Activated naive CD8-positive, alpha-beta T cell treated with anti-CD3 and anti-CD28 coated beads for 36 hours (primary cell): ENCODE data around the gene DYSF. TPM values are rescaled to one million over a fixed set of nuclear protein-coding genes. Genes with fewer than 3 reads are reported as not detected.

ENCODE experiments used
- DNase-seq: peaks from one replicate; pipeline ENCODE4 v3.0.0; 2021
- H3K27ac Mint-ChIP-seq: one replicate; pipeline ENCODE4 v1.8.0; 2022; ENCODE audit warnings: mild to moderate bottlenecking, moderate library complexity, mixed read lengths
- H3K27me3 Mint-ChIP-seq: one replicate; pipeline ENCODE4 v1.8.0; 2022; ENCODE audit warnings: mild to moderate bottlenecking, mixed read lengths
- H3K36me3 Mint-ChIP-seq: one replicate; pipeline ENCODE4 v1.8.0; 2021; ENCODE audit warnings: mild to moderate bottlenecking, mixed read lengths
- H3K4me1 Mint-ChIP-seq: one replicate; pipeline ENCODE4 v1.8.0; 2021; ENCODE audit warnings: mixed read lengths
- H3K4me3 Mint-ChIP-seq: one replicate; pipeline ENCODE4 v1.8.0; 2022; ENCODE audit warnings: mild to moderate bottlenecking, moderate library complexity, mixed read lengths
- H3K9me3 Mint-ChIP-seq: one replicate; pipeline ENCODE4 v1.8.0; 2022; ENCODE audit warnings: mixed read lengths
- total RNA-seq, 2 experiments: library from RNA; stranded (reverse); gene quantifications; one replicate each; pipeline ENCODE4 v1.2.3, GENCODE V29; 2021

The DYSF gene
- total RNA-seq, 2 experiments from 2014 or later, result 4.3 to 5.5 TPM

- Mint-ChIP-seq H3K4me1 (no peaks in the 10 kb centered on the region), H3K36me3 (no peaks in the 10 kb centered on the region), H3K9me3 (no peaks in the 10 kb centered on the region), H3K27ac (no peak overlapping the region), H3K27me3 (no peaks in the 10 kb centered on the region), H3K4me3 (no peak overlapping the region)
- DNase-seq, result no peak
These were observed 42.9 kb downstream of the DYSF start for GRCh38 chr2:71496156-71496770.

GRCh38 chr2:71498261-71498701, 44.9 kb downstream of the DYSF start:
- Mint-ChIP-seq H3K36me3 (no peaks in the 10 kb centered on the region), H3K4me3 (no peak overlapping the region), H3K4me1 (no peaks in the 10 kb centered on the region), H3K9me3 (no peaks in the 10 kb centered on the region), H3K27ac (no peak overlapping the region), H3K27me3 (no peaks in the 10 kb centered on the region)
- no peak for DNase-seq

- no peak for DNase-seq
- no peak overlapping the region for H3K27ac Mint-ChIP-seq
- no peaks in the 10 kb centered on the region for H3K36me3 Mint-ChIP-seq
- H3K4me3 Mint-ChIP-seq, result no peak overlapping the region
- no peaks in the 10 kb centered on the region for H3K27me3 Mint-ChIP-seq
- no peaks in the 10 kb centered on the region for H3K4me1 Mint-ChIP-seq
- H3K9me3 Mint-ChIP-seq, result no peaks in the 10 kb centered on the region
These were observed 46.3 kb downstream of the DYSF start for GRCh38 chr2:71499691-71500090.

- no peaks in the 10 kb centered on the region for H3K36me3 Mint-ChIP-seq
- no peaks in the 10 kb centered on the region for H3K9me3 Mint-ChIP-seq
- H3K27ac Mint-ChIP-seq, result no peak overlapping the region
- H3K27me3 Mint-ChIP-seq, result no peaks in the 10 kb centered on the region
- DNase-seq, result no peak
- no peaks in the 10 kb centered on the region for H3K4me1 Mint-ChIP-seq
- no peak overlapping the region for H3K4me3 Mint-ChIP-seq
These were observed 47.2 kb downstream of the DYSF start for GRCh38 chr2:71500426-71501079.

- Mint-ChIP-seq H3K4me1 (no peaks in the 10 kb centered on the region), H3K9me3 (no peaks in the 10 kb centered on the region), H3K36me3 (no peaks in the 10 kb centered on the region), H3K27ac (no peak overlapping the region), H3K4me3 (no peak overlapping the region), H3K27me3 (no peaks in the 10 kb centered on the region)
- no peak for DNase-seq
These were observed 49.8 kb downstream of the DYSF start for GRCh38 chr2:71502941-71503738.

- Mint-ChIP-seq H3K4me3 (no peak overlapping the region), H3K36me3 (no peaks in the 10 kb centered on the region), H3K27ac (no peak overlapping the region)
These were observed 50.5 kb downstream of the DYSF start for GRCh38 chr2:71503837-71504236.

GRCh38 chr2:71504611-71505010, 51.2 kb downstream of the DYSF start:
- H3K27ac Mint-ChIP-seq, result no peak overlapping the region
- DNase-seq, result no peak
- no peaks in the 10 kb centered on the region for H3K27me3 Mint-ChIP-seq
- H3K4me3 Mint-ChIP-seq, result no peak overlapping the region
- no peaks in the 10 kb centered on the region for H3K36me3 Mint-ChIP-seq
- H3K9me3 Mint-ChIP-seq, result no peaks in the 10 kb centered on the region
- H3K4me1 Mint-ChIP-seq, result no peaks in the 10 kb centered on the region

More at GRCh38 chr2:71503837-71504236, 50.5 kb downstream of the DYSF start:
- no peak for DNase-seq
- no peaks in the 10 kb centered on the region for H3K9me3 Mint-ChIP-seq
- no peaks in the 10 kb centered on the region for H3K27me3 Mint-ChIP-seq
- no peaks in the 10 kb centered on the region for H3K4me1 Mint-ChIP-seq

- Mint-ChIP-seq H3K4me3 (no peak overlapping the region), H3K27me3 (peaks cover 3% of the 10 kb centered on the region), H3K27ac (no peak overlapping the region), H3K36me3 (no peaks in the 10 kb centered on the region), H3K4me1 (peaks cover 2% of the 10 kb centered on the region), H3K9me3 (no peaks in the 10 kb centered on the region)
- no peak for DNase-seq
These were observed 51.9 kb downstream of the DYSF start for GRCh38 chr2:71505086-71505769.

- Mint-ChIP-seq H3K27ac (no peak overlapping the region), H3K36me3 (no peaks in the 10 kb centered on the region), H3K9me3 (no peaks in the 10 kb centered on the region), H3K4me3 (no peak overlapping the region), H3K27me3 (peaks cover 3% of the 10 kb centered on the region), H3K4me1 (peaks cover 2% of the 10 kb centered on the region)
- no peak for DNase-seq
These were observed 52.4 kb downstream of the DYSF start for GRCh38 chr2:71505770-71506140.

- H3K27ac Mint-ChIP-seq, result no peak overlapping the region
- peaks cover 2% of the 10 kb centered on the region for H3K4me1 Mint-ChIP-seq
- no peaks in the 10 kb centered on the region for H3K9me3 Mint-ChIP-seq
- no peak overlapping the region for H3K4me3 Mint-ChIP-seq
- DNase-seq, result no peak
- peaks cover 3% of the 10 kb centered on the region for H3K27me3 Mint-ChIP-seq
- no peaks in the 10 kb centered on the region for H3K36me3 Mint-ChIP-seq
These were observed 53.1 kb downstream of the DYSF start for GRCh38 chr2:71506222-71507153.

GRCh38 chr2:71507476-71507875, 54.1 kb downstream of the DYSF start:
- Mint-ChIP-seq H3K4me3 (no peak overlapping the region), H3K9me3 (no peaks in the 10 kb centered on the region), H3K27me3 (peaks cover 3% of the 10 kb centered on the region), H3K36me3 (no peaks in the 10 kb centered on the region), H3K4me1 (peaks cover 2% of the 10 kb centered on the region), H3K27ac (no peak overlapping the region)
- DNase-seq, result no peak

- peaks cover 2% of the 10 kb centered on the region for H3K4me1 Mint-ChIP-seq
- H3K4me3 Mint-ChIP-seq, result no peak overlapping the region
- no peaks in the 10 kb centered on the region for H3K36me3 Mint-ChIP-seq
- H3K27ac Mint-ChIP-seq, result no peak overlapping the region
- H3K27me3 Mint-ChIP-seq, result peaks cover 3% of the 10 kb centered on the region
- H3K9me3 Mint-ChIP-seq, result no peaks in the 10 kb centered on the region
- DNase-seq, result peak; percentile 63
These were observed 56.9 kb downstream of the DYSF start for GRCh38 chr2:71510196-71510807.

GRCh38 chr2:71510938-71511337, 57.6 kb downstream of the DYSF start:
- no peaks in the 10 kb centered on the region for H3K9me3 Mint-ChIP-seq
- H3K27me3 Mint-ChIP-seq, result peaks cover 3% of the 10 kb centered on the region
- no peak for DNase-seq
- no peak overlapping the region for H3K4me3 Mint-ChIP-seq
- H3K36me3 Mint-ChIP-seq, result no peaks in the 10 kb centered on the region
- H3K4me1 Mint-ChIP-seq, result peaks cover 2% of the 10 kb centered on the region
- no peak overlapping the region for H3K27ac Mint-ChIP-seq

- Mint-ChIP-seq H3K4me3 (no peak overlapping the region), H3K36me3 (no peaks in the 10 kb centered on the region), H3K27me3 (peaks cover 3% of the 10 kb centered on the region), H3K27ac (no peak overlapping the region), H3K9me3 (no peaks in the 10 kb centered on the region), H3K4me1 (peaks cover 2% of the 10 kb centered on the region)
- DNase-seq, result no peak
These were observed 58.4 kb downstream of the DYSF start for GRCh38 chr2:71511776-71512175.
